HEK293 (cell line): ENCODE results near the gene ATP8A1.

Experiments used
- CTCF ChIA-PET: fragments of 350-600 bp; formaldehyde crosslinking; extraction: SDS; loops from one replicate; lab custom pipeline; 2021; ENCODE audit warnings: antibody characterized with exemption; lab: Yijun Ruan, JAX
- POLR2A ChIA-PET: fragments of 300-600 bp; formaldehyde crosslinking; extraction: SDS; loops from one replicate; lab custom pipeline; 2020; ENCODE audit warnings: antibody characterized with exemption, inconsistent platforms; lab: Yijun Ruan, JAX
- H3K27ac ChIP-seq: fragments of 200-500 bp; sonication (Bioruptor generic); 2 replicates; pipeline ENCODE4 v1.5.1; 2014; ENCODE audit warnings: low read depth, low read length, control low read depth, inconsistent platforms; ENCODE audit errors: extremely low read depth
- H3K36me3 ChIP-seq, 2 experiments: fragments of 200-500 bp in 1 of 2; sonication (Bioruptor generic) in 1 of 2; 1 replicate in 1 of 2; 2 replicates in 1 of 2; pipeline ENCODE4 v1.5.1; 2014 to 2017; ENCODE audit warnings: inconsistent platforms in 2 of 2, low read length in 2 of 2; ENCODE audit not compliant: control insufficient read depth in 2 of 2, insufficient read depth in 1 of 2
- H3K4me1 ChIP-seq: fragments of 200-500 bp; sonication (Bioruptor generic); 2 replicates; pipeline ENCODE4 v1.5.1; 2014; ENCODE audit warnings: mild to moderate bottlenecking, low read length, inconsistent platforms; ENCODE audit not compliant: control insufficient read depth, insufficient read depth
- H3K4me3 ChIP-seq: 2 replicates; pipeline ENCODE4 v1.5.1; 2011; ENCODE audit warnings: low read depth, mild to moderate bottlenecking, control low read depth, low read length, moderate library complexity
- H3K9me3 ChIP-seq: fragments of 200-500 bp; sonication (Bioruptor generic); 2 replicates; pipeline ENCODE4 v1.5.1; 2014; ENCODE audit warnings: low read depth, low read length, inconsistent platforms; ENCODE audit not compliant: control insufficient read depth, insufficient read depth
- GLIS1 ChIP-seq: fragments of 450-650 bp; formaldehyde crosslinking; IDR thresholded peaks from 2 replicates; pipeline ENCODE4 v1.5.1; 2016; ENCODE audit warnings: missing biosample characterization, missing genetic modification characterization
- INSM2 ChIP-seq: fragments of 450-650 bp; formaldehyde crosslinking; IDR thresholded peaks from 2 replicates; pipeline ENCODE4 v1.5.1; 2016; ENCODE audit warnings: missing biosample characterization, missing genetic modification characterization
- MEIS1 ChIP-seq: sonication (generic); formaldehyde crosslinking; IDR thresholded peaks from 2 replicates; pipeline ENCODE4 v1.8.1; 2022; ENCODE audit warnings: missing genetic modification reagents, mild to moderate bottlenecking, borderline replicate concordance
- PRDM4 ChIP-seq: fragments of 450-650 bp; formaldehyde crosslinking; IDR thresholded peaks from 2 replicates; pipeline ENCODE4 v1.5.1; 2017; ENCODE audit warnings: missing biosample characterization, missing genetic modification characterization
- PRDM6 ChIP-seq: fragments of 450-650 bp; formaldehyde crosslinking; IDR thresholded peaks from 2 replicates; pipeline ENCODE4 v1.5.1; 2017; ENCODE audit warnings: missing biosample characterization, missing genetic modification characterization
- SALL2 ChIP-seq: fragments of 450-650 bp; formaldehyde crosslinking; IDR thresholded peaks from 2 replicates; pipeline ENCODE4 v1.5.0; 2017; ENCODE audit warnings: missing biosample characterization, mild to moderate bottlenecking, missing genetic modification characterization, borderline replicate concordance
- SCRT2 ChIP-seq: fragments of 450-650 bp; formaldehyde crosslinking; IDR thresholded peaks from 2 replicates; pipeline ENCODE4 v1.5.1; 2016; ENCODE audit warnings: missing biosample characterization, missing genetic modification characterization
- ZBTB48 ChIP-seq: fragments of 450-650 bp; formaldehyde crosslinking; IDR thresholded peaks from 2 replicates; pipeline ENCODE4 v1.5.1; 2016; ENCODE audit warnings: missing biosample characterization, missing genetic modification characterization
- ZNF146 ChIP-seq: fragments of 450-650 bp; formaldehyde crosslinking; IDR thresholded peaks from 2 replicates; pipeline ENCODE4 v1.5.1; 2016; ENCODE audit warnings: missing biosample characterization, missing genetic modification characterization
- ZNF16 ChIP-seq: fragments of 450-650 bp; formaldehyde crosslinking; IDR thresholded peaks from 2 replicates; pipeline ENCODE4 v1.5.1; 2016; ENCODE audit warnings: low read depth, missing biosample characterization, missing genetic modification characterization
- ZNF169 ChIP-seq: fragments of 450-650 bp; formaldehyde crosslinking; IDR thresholded peaks from 2 replicates; pipeline ENCODE4 v1.5.1; 2016; ENCODE audit warnings: missing biosample characterization, missing genetic modification characterization
- ZNF302 ChIP-seq: fragments of 450-650 bp; formaldehyde crosslinking; IDR thresholded peaks from 2 replicates; pipeline ENCODE4 v1.5.1; 2016; ENCODE audit warnings: missing biosample characterization, missing genetic modification characterization, low read depth
- ZNF335 ChIP-seq: fragments of 450-650 bp; formaldehyde crosslinking; conservative IDR thresholded peaks from 2 replicates; pipeline ENCODE4 v1.5.1; 2016; ENCODE audit warnings: missing biosample characterization, missing genetic modification characterization
- ZNF391 ChIP-seq: fragments of 450-650 bp; formaldehyde crosslinking; IDR thresholded peaks from 2 replicates; pipeline ENCODE4 v1.5.1; 2016; ENCODE audit warnings: low read depth, missing biosample characterization, missing genetic modification characterization, borderline replicate concordance
- ZNF514 ChIP-seq: fragments of 450-650 bp; formaldehyde crosslinking; IDR thresholded peaks from 2 replicates; pipeline ENCODE4 v1.5.1; 2016; ENCODE audit warnings: missing biosample characterization, missing genetic modification characterization
- ZNF571 ChIP-seq: fragments of 450-650 bp; formaldehyde crosslinking; IDR thresholded peaks from 2 replicates; pipeline ENCODE4 v1.5.0; 2017; ENCODE audit warnings: missing biosample characterization, missing genetic modification characterization
- ZNF585B ChIP-seq: fragments of 450-650 bp; formaldehyde crosslinking; IDR thresholded peaks from 2 replicates; pipeline ENCODE4 v1.5.1; 2016; ENCODE audit warnings: missing biosample characterization, missing genetic modification characterization
- ZNF776 ChIP-seq: fragments of 450-650 bp; formaldehyde crosslinking; IDR thresholded peaks from 2 replicates; pipeline ENCODE4 v1.5.0; 2017; ENCODE audit warnings: missing biosample characterization, missing genetic modification characterization, borderline replicate concordance
- ZNF777 ChIP-seq: fragments of 450-650 bp; formaldehyde crosslinking; IDR thresholded peaks from 2 replicates; pipeline ENCODE4 v1.5.1; 2017; ENCODE audit warnings: missing biosample characterization, missing genetic modification characterization, borderline replicate concordance
- ZSCAN23 ChIP-seq: fragments of 450-650 bp; formaldehyde crosslinking; IDR thresholded peaks from 2 replicates; pipeline ENCODE4 v1.5.1; 2016; ENCODE audit warnings: missing biosample characterization, missing genetic modification characterization
- TF ChIP-seq, protein P1 (sequence below): sonication (generic); formaldehyde crosslinking; IDR thresholded peaks from 2 replicates; pipeline ENCODE4 v1.8.1; 2022; ENCODE audit warnings: mild to moderate bottlenecking, moderate library complexity, missing genetic modification reagents
- TF ChIP-seq, protein P2 (sequence below): fragments of 450-650 bp; formaldehyde crosslinking; IDR thresholded peaks from 2 replicates; pipeline ENCODE4 v1.5.1; 2017; ENCODE audit warnings: missing biosample characterization, missing genetic modification characterization
- TF ChIP-seq, protein P3 (sequence below): fragments of 450-650 bp; formaldehyde crosslinking; IDR thresholded peaks from 2 replicates; pipeline ENCODE4 v1.5.1; 2016; ENCODE audit warnings: missing biosample characterization, missing genetic modification characterization

The ATP8A1 gene

GRCh38 chr4:42362591-42362990, 294.3 kb downstream of the ATP8A1 start:
- POLR2A ChIA-PET, result no interaction called here
- no peak for TF ChIP-seq ZNF585B (tag by site-specific recombination)
- no peak for TF ChIP-seq ZNF302 (tag by site-specific recombination)
- no peak for TF ChIP-seq PRDM4 (tag by site-specific recombination)
- TF ChIP-seq, protein P1, sequence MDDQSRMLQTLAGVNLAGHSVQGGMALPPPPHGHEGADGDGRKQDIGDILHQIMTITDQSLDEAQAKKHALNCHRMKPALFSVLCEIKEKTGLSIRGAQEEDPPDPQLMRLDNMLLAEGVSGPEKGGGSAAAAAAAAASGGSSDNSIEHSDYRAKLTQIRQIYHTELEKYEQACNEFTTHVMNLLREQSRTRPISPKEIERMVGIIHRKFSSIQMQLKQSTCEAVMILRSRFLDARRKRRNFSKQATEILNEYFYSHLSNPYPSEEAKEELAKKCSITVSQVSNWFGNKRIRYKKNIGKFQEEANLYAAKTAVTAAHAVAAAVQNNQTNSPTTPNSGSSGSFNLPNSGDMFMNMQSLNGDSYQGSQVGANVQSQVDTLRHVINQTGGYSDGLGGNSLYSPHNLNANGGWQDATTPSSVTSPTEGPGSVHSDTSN (CRISPR knock-in tag), result no peak
- no peak for TF ChIP-seq ZSCAN23 (tag by site-specific recombination)
- TF ChIP-seq, protein P2, sequence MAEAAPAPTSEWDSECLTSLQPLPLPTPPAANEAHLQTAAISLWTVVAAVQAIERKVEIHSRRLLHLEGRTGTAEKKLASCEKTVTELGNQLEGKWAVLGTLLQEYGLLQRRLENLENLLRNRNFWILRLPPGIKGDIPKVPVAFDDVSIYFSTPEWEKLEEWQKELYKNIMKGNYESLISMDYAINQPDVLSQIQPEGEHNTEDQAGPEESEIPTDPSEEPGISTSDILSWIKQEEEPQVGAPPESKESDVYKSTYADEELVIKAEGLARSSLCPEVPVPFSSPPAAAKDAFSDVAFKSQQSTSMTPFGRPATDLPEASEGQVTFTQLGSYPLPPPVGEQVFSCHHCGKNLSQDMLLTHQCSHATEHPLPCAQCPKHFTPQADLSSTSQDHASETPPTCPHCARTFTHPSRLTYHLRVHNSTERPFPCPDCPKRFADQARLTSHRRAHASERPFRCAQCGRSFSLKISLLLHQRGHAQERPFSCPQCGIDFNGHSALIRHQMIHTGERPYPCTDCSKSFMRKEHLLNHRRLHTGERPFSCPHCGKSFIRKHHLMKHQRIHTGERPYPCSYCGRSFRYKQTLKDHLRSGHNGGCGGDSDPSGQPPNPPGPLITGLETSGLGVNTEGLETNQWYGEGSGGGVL (tag by site-specific recombination), result no peak
- TF ChIP-seq ZNF335, result no peak
- TF ChIP-seq ZNF391 (tag by site-specific recombination), result no peak
- no peak for TF ChIP-seq ZNF146
- CTCF ChIA-PET, result no interaction called here

DNA sequence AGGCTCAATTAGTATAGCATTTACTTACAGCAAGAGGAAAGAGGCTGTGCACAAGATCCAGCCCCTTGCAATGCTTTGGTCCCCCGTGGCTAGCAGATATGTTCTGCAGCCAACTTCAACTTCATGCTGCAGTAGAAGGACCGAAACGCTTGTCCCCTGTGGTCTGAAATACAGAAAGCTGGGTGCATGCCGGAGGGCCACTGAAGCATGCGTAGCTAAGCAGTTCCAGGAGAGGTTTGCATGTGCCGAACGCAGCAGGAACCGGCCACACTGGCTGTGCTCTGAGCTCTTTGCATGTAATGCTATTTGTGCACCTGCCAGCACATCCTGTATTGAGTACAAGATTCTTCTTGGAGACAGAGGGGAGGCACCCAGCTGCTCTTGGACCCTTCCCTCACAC, 295.4 kb downstream of the ATP8A1 start:
- TF ChIP-seq ZNF514 (no peak), SCRT2 (tag by site-specific recombination) (no peak), GLIS1 (tag by site-specific recombination) (no peak)
- H3K4me3 ChIP-seq, result no peak overlapping the region
- CTCF ChIA-PET, result no interaction called here
- H3K4me1 ChIP-seq, result no peaks in the 10 kb centered on the region
- POLR2A ChIA-PET, result no interaction called here
- H3K36me3 ChIP-seq, result no peaks in the 10 kb centered on the region
- H3K9me3 ChIP-seq, result no peaks in the 10 kb centered on the region
- H3K27ac ChIP-seq, result no peak overlapping the region

More at GRCh38 chr4:42362591-42362990, 294.3 kb downstream of the ATP8A1 start:
- H3K36me3 ChIP-seq, result no peaks in the 10 kb centered on the region
- H3K9me3 ChIP-seq, result no peaks in the 10 kb centered on the region
- no peak overlapping the region for H3K27ac ChIP-seq
- H3K4me1 ChIP-seq, result no peaks in the 10 kb centered on the region
- H3K4me3 ChIP-seq, result no peak overlapping the region

DNA sequence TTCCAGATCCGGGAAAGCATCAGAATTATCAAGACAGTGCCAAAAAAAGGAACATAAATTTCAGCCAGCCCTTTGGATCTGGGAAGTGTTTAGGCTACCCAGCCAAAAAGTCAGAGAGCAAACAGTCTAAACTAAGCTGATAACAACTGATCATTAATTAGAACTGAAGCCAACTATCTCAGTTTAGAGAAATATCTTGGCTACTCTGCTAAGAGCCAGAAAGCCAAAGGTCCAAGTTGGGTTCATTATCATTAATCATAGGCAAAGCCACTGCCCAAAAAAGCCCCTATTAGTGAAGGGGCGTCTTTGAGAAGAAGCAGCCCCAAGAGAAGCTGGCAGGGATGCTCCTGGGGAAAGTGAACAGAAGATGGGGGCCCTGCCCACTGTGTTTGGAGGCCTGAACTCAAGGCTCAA, 296.6 kb downstream of the ATP8A1 start:
- CTCF ChIA-PET, result no interaction called here
- no peaks in the 10 kb centered on the region for H3K4me1 ChIP-seq
- no peaks in the 10 kb centered on the region for H3K9me3 ChIP-seq
- no peak overlapping the region for H3K27ac ChIP-seq
- POLR2A ChIA-PET, result no interaction called here
- H3K4me3 ChIP-seq, result no peak overlapping the region
- H3K36me3 ChIP-seq, result no peaks in the 10 kb centered on the region
- TF ChIP-seq, protein P3, sequence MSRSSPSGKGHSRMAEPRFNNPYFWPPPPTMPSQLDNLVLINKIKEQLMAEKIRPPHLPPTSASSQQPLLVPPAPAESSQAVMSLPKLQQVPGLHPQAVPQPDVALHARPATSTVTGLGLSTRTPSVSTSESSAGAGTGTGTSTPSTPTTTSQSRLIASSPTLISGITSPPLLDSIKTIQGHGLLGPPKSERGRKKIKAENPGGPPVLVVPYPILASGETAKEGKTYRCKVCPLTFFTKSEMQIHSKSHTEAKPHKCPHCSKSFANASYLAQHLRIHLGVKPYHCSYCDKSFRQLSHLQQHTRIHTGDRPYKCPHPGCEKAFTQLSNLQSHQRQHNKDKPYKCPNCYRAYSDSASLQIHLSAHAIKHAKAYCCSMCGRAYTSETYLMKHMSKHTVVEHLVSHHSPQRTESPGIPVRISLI (tag by site-specific recombination), result no peak
- no peak for TF ChIP-seq ZNF776 (tag by site-specific recombination)
- no peak for TF ChIP-seq PRDM6 (tag by site-specific recombination)
- TF ChIP-seq ZNF16, result no peak
- no peak for TF ChIP-seq INSM2 (tag by site-specific recombination)
- no peak for TF ChIP-seq ZNF169
- TF ChIP-seq MEIS1 (CRISPR knock-in tag), result no peak
- no peak for TF ChIP-seq SALL2 (tag by site-specific recombination)
- no peak for TF ChIP-seq ZNF777 (tag by site-specific recombination)
- no peak for TF ChIP-seq ZBTB48
- no peak for TF ChIP-seq ZNF571 (tag by site-specific recombination)
